ENCODE measurements around the gene MVB12B.
"Not testable (repeated sequence)": the region's sequence is repeated elsewhere in the genome, so short reads cannot be mapped to it uniquely, and the experiment has no call there.

The MVB12B gene

DNA sequence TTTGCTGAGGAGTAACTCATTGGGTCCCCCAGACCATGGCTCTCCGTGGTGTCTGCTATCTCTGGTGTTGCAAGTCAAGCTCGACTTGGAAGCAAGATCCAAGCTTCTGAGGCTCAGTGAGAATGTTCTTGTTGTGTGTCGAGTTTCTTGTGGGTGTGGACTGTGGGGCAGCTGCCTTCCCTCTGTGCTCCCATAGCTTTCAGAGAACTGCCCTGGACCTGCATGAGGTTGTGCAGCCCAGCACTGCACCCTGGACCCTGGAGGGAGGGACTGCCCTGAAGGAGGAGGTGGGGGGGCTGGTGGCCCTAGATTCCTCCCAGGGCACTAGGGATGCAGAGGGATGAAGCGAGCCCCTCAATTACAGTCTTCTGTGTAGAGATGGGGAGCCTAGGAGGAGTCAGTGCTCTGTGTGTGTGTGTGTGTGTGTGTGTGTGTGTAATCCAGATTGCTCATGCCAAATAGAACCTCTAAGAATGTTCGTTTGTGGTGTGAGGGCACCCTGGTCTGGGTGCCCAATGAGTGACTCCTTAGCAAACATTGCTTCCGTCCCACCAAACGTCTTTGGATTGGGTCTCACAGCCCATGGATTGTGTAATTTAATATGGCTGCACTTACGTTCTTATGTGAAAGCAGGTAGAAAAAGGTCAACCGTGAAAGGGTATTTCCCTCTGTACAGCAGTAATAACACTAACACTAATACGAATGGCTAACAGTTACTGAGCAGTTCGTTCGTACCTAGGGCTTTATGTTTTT lies 143.8 kb downstream of the MVB12B start:
- no peak for DNase-seq
- TF ChIP-seq POLR2A (IDR thresholded peaks at IDR 0.05; ENCODE audit: low read length) (no peak), GATA1 (IDR thresholded peaks at IDR 0.05; ENCODE audit: low read depth, low read length) (no peak)

DNA sequence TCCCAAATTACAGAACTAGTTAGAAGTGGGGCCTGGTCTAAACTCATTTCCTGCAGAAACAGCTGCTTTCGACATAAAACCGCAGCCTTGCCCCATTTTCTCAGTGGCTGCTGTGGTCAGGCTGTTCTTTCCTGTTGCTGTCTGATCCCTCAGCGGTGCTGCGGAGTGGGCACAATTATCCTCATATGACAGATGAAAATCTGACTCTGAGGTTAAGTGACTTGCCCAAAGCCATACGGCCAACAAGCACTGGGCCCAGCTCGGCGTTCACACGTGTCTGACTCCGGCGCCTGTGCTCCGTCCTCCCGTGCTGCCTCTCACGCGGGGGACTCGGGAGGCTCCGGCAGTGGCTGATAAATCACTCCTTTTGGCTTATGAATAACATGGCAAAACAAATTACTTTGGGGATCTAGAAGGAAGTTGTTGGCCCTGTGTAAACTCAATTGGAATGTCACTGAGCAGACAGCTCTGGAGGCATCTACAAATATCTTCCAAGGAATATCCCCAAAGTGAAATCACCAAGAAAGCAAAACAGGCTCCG lies 144.5 kb downstream of the MVB12B start:
- no peak for TF ChIP-seq GATA1 (IDR thresholded peaks at IDR 0.05; ENCODE audit: low read depth, low read length)
- TF ChIP-seq POLR2A (IDR thresholded peaks at IDR 0.05; ENCODE audit: low read length), result no peak
- DNase-seq, result peak in 1 of 2 experiments; percentile 12

DNA sequence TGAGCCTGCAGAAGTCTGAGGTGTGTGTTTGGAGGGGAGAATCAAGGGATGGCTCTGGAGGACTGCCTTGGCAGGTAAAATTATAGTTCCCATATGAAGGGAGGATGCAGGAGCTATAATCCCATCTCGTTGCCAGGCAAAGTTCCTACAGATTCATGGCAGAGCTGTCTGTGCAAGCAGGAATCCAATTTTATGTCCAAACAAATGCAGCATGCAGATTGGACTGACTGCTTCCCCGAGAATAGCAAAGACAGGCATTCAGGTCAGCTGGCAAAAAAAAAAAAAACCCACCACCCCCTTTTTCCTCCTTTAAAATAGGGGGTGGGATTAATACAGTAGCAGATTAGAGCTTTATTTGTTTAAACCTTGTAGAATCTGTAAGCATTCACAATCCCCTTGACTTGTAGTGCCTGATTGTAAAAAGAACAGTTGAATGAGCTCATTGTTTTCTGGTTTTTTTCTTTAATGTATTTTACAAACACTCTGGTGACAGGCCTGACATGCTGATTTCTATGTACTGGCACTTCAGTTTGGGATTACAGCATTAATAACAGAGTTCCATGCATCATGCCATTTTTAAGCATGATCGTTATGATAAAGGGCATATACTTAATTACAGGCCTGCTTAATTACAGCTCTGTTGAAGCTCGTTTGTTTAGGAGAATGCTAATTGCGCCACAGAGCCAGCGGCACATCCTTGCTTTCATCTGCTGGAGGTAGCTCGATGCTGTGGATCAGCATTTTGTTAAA lies 145.7 kb downstream of the MVB12B start:
- DNase-seq, result no peak
- no peak for TF ChIP-seq GATA1 (IDR thresholded peaks at IDR 0.05; ENCODE audit: low read depth, low read length)
- no peak for TF ChIP-seq POLR2A (IDR thresholded peaks at IDR 0.05; ENCODE audit: low read length)

DNA sequence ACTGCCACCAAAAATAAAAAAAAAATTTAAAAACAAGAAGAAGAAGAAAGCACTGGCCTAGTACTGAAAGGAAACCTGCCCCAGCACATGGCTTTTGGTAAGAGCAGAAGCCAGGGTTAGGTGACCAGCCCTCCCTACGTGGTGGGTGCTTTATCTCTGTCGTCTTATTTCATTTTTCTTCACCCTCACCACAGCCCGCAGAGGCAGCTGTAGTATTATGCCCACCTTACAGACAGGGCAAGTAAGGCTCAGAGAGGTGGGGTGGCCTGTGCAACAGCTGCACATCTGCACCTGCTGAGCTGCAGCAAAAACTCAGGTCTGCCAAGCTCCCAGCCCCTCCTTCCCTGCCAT lies 146.3 kb downstream of the MVB12B start:
- no peak for TF ChIP-seq POLR2A (IDR thresholded peaks at IDR 0.05; ENCODE audit: low read length)
- TF ChIP-seq GATA1 (IDR thresholded peaks at IDR 0.05; ENCODE audit: low read depth, low read length), result no peak
- DNase-seq, result no peak

DNA sequence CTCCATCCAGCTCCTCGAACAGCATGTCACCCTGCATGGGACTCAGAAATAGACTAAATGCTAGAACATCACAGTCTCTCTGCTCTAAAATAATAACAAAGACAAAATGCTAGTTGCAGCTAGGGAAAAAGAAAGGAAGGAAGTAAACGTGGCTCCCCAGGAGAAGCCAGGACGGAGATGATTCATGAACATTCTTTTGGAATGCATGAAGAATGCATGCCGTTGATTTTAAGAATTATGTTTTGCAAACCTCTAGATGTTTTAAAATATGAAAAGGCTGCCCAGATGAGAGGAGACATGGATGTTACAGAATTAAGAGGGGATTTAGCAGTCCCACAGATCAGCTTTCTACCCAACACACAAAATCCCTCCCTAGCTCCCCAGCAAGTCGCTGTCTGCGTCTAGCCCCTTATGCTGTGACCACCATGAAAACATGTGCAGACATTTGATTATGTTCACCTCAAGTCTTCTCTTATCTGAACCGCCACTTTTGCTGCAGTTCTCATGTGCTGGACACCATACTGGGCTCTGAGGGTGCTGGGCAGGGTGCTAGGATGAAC lies 147.7 kb downstream of the MVB12B start:
- DNase-seq, result no peak
- TF ChIP-seq GATA1 (IDR thresholded peaks at IDR 0.05; ENCODE audit: low read depth, low read length) (no peak), POLR2A (IDR thresholded peaks at IDR 0.05; ENCODE audit: low read length) (no peak)

DNA sequence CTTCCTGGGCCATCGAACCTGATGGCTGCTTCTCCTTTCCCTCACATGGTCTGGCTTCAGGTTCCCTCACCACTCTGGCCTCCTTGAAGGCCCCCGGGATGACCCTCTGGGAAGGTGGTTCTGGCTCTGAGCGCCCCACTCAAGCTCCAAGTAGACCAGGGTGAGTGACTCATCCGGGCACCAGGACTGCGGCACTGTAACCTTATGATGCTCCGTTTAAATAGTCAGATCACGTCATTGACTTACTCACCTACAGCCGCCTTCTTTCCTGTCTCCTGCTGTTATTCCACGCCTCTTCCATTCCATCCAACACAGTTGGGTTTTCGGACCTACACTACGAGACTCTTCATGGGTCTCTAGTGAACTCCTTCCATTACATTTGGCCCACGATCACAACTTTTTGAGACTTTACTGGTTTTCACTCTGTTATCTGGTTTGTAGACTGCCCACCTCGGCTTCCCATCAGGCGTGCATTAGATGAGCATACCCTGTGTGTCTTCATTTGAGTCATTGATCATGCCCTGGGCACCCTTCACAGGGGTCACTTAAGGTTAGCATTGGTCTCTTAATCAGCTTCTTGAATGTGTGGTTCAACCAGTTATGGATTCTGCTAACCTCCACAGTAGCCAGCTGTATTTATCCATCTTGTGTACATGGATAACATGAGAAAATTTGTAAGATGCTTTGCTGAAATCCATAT lies 148.3 kb downstream of the MVB12B start:
- no peak for TF ChIP-seq POLR2A (IDR thresholded peaks at IDR 0.05; ENCODE audit: low read length)
- TF ChIP-seq GATA1 (IDR thresholded peaks at IDR 0.05; ENCODE audit: low read depth, low read length), result no peak
- no peak for DNase-seq

DNA sequence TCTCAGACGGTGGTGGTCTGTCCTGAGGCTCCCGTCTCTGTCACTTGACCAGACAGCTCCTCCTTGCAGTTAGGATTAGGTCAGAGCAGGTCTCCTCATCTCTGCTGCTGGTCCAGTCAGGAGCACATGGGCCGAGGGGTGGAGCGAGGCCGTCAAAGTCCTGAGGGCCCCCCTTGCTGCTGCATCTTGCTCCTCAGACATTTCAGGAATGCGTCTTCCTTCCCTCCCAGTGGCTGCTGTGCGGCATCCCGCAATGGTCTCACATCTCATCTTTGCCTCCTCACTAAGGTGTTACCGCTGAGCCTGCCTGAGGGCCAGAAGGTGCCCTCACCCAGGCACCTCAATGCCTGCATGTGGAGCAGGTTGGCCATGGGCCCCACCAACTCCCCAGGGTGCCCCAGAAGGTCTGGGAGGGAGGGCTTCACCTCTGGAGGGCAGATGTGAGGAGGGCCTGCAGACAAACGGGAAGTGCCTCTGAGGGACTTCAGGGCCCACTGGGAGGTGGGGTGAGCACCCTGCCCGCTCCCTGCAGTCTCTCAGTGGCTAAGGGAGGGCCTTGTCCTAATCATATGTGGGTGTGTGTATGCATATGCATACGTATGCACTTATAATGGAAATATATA lies 149.4 kb downstream of the MVB12B start:
- no peak for DNase-seq
- TF ChIP-seq POLR2A (IDR thresholded peaks at IDR 0.05; ENCODE audit: low read length), result no peak
- no peak for TF ChIP-seq GATA1 (IDR thresholded peaks at IDR 0.05; ENCODE audit: low read depth, low read length)

DNA sequence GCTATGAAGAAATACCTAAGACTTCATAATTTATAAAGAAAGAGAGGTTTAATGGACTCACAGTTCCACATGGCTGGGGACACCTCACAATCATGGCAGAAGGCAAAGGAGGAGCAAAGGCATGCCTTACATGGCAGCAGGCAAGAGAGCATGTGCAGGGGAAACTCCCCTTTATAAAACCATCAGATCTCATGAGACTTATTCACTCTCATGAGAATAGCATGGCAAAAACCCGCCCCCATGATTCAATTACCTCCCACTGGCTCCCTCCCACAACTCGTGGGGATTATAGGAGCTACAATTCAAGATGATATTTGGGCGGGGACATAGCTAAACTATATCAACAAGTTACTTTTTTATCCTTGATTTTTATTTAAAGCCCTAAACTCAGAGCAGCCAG lies 150.8 kb downstream of the MVB12B start:
- not testable (repeated sequence) for DNase-seq

DNA sequence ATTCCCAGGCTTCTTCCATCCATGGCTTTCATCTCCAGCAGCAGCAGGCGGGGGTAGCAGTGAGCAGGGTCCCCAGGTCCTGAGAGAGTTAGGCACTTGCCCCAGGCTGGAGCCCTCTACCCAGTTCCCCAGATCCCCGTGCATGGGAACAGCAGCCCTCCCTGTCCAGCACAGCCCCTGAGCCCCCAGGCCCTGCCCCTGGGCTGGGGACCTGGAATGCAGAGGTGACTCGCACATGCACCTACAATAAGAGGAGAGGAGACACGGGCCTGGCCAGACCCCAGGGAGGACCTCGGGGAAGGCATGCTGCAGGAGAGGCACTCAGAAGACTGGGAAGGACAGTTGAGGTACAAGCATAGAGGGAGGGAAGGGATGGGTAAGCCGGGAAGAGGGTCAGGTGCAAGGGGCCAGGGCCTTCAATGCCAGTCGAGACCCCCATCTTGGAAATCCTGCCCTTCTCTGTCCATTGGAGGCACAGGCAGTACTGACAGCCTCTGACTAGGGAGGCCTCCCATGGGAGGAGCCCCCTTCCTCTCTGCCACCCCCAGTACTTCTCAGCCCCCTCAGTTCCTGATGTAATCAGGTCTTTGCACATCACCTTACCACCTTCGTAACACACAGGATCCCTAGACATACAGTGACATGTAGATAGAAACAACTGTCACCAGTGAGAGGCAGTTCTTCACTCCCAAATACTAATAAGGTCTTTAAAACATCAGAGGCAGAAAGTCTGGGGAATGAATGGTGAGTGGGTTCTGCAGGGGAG lies 151.8 kb downstream of the MVB12B start:
- TF ChIP-seq GATA1 (IDR thresholded peaks at IDR 0.05; ENCODE audit: low read depth, low read length), result no peak
- TF ChIP-seq POLR2A (IDR thresholded peaks at IDR 0.05; ENCODE audit: low read length), result no peak
- no peak for DNase-seq

DNA sequence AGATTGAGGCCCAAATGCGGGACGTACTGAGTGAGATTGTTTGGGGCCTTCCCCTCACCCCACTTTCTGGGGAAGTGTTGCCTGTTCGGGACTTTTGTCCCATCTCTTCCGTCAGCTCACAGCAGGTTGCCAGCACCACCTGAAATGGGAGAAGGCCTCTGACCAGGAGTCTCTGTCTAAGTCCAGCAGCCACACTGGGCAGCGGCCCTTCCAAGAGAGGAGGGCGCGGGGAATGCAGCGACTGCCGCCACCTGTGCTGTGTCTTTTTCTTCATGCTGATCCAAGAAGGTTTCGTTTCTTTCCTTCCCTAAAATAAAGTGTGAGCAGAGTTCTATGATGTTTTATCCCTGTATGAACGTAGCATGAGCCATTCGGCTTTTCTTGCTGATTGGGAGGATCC lies 152.9 kb downstream of the MVB12B start:
- no peak for TF ChIP-seq POLR2A (IDR thresholded peaks at IDR 0.05; ENCODE audit: low read length)
- no peak for TF ChIP-seq GATA1 (IDR thresholded peaks at IDR 0.05; ENCODE audit: low read depth, low read length)
- DNase-seq, result no peak

DNA sequence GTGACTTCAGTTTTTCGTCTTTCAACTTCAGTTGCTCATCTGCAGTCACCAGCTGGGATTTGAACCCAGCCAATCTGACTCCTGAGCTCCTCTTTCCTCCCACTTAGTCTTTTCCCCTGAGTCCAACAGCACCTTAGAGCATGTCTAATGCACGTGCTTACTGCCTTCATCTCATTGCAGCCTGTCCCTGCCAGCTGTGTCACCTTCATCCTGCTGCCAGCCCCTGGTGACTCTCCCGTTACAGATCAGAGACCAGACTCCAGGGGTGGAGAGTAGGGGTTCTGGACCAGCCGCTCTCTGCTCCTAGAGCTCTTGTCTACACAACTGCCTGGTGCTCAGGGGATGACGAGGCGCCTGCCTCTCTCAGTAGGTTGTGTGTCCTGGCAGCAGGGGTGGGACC lies 154.2 kb downstream of the MVB12B start:
- TF ChIP-seq POLR2A (IDR thresholded peaks at IDR 0.05; ENCODE audit: low read length), result no peak
- no peak for TF ChIP-seq GATA1 (IDR thresholded peaks at IDR 0.05; ENCODE audit: low read depth, low read length)
- DNase-seq, result no peak

DNA sequence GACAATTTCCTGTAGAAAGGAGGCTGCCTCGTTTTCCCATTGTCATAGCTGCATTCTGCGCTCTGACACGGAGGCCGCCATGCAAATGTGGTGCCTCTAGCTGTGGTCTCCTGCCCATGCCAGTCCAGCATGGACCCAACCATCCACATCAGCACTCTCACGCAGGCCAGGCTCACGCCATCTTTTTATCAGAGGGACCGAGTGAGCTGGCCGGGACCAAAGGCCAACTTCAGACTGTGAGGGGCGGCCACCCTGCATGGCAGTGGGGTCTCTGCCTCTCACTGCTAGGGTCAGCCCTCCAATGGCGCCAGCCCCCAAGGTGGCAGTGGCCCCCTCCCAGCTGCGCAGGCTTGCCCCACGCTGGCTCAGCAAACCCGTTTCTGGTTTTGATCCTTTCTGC lies 155.2 kb downstream of the MVB12B start:
- TF ChIP-seq POLR2A (IDR thresholded peaks at IDR 0.05; ENCODE audit: low read length) (no peak), GATA1 (IDR thresholded peaks at IDR 0.05; ENCODE audit: low read depth, low read length) (no peak)
- no peak for DNase-seq

Measured in erythroblast (primary cell).